GM23248 (cell line): ENCODE data around the gene CDIP1.

Experiments
- EZH2 ChIP-seq: fragments of 200-600 bp; sonication (generic); IDR thresholded peaks from 2 replicates; pipeline ENCODE4 v1.6.1; 2018; ENCODE audit warnings: antibody characterized with exemption, mild to moderate bottlenecking; ENCODE audit not compliant: insufficient read depth, poor library complexity, severe bottlenecking
- EZH2phosphoT487 ChIP-seq: fragments of 200-600 bp; sonication (generic); IDR thresholded peaks from 2 replicates; pipeline ENCODE4 v1.6.1; 2018; ENCODE audit warnings: antibody characterized with exemption, moderate library complexity, mild to moderate bottlenecking, low read depth; ENCODE audit not compliant: insufficient read depth

- no peak for TF ChIP-seq EZH2phosphoT487
- TF ChIP-seq EZH2, result no peak
Observed at GRCh38 chr16:4529085-4530060, 9.2 kb downstream of the CDIP1 start.
